ENCODE data around the gene CADPS2.

DNA sequence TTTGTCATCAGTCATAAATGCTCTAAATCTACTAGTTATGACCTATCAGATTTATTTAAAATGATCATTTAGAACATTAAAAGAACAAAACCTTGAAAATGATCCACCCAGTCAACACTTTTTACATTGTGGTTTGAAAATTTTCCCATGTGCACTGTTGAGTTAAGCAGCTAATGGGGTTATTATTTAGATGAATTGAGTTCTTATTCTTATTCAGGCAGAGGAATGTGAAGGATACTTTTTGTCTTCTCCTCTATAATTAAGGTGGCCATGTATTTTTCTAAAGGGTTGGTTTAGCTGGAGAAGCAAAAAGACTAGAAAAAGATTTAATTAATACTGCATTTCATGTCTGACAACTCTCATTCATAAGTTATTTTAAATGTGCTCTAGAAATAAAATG, 506.8 kb downstream of the CADPS2 start:
- no peak for TF ChIP-seq CTCF (conservative IDR thresholded peaks at IDR 0.05 in 1 of 2, IDR thresholded peaks at IDR 0.05 in 1 of 2; ENCODE audit: extremely low read depth in 1 of 2, insufficient read depth in 1 of 2, low read depth in 1 of 2, low read length in 2 of 2)
- TF ChIP-seq EZH2 (IDR thresholded peaks at IDR 0.05; ENCODE audit: borderline replicate concordance, low read length): no peak
